Osteoblast (primary cell): ENCODE data around the gene ANTXRL. TPM values are rescaled to one million over a fixed set of nuclear protein-coding genes. Genes with fewer than 3 reads are reported as not detected.

ENCODE experiments used
- DNase-seq: peaks from one replicate; pipeline ENCODE4 v3.0.0; 2011; ENCODE audit warnings: low spot score, mixed read lengths; ENCODE audit not compliant: insufficient read length; ENCODE audit errors: missing footprints
- H2AFZ ChIP-seq: 2 replicates; pipeline ENCODE4 v1.6.0; 2011; ENCODE audit warnings: mild to moderate bottlenecking, low read length
- H3K27ac ChIP-seq: 2 replicates; pipeline ENCODE4 v1.5.1; 2011; ENCODE audit warnings: mild to moderate bottlenecking, low read depth, low read length, moderate library complexity
- H3K27me3 ChIP-seq: 2 replicates; pipeline ENCODE4 v1.6.0; 2012; ENCODE audit warnings: mild to moderate bottlenecking, control low read depth, inconsistent platforms, low read length, moderate library complexity; ENCODE audit not compliant: insufficient read depth
- H3K36me3 ChIP-seq: 2 replicates; pipeline ENCODE4 v1.5.1; 2011; ENCODE audit warnings: mild to moderate bottlenecking, low read length, control low read depth, moderate library complexity; ENCODE audit not compliant: insufficient read depth
- H3K4me1 ChIP-seq: 2 replicates; pipeline ENCODE4 v1.5.1; 2011; ENCODE audit warnings: mild to moderate bottlenecking, low read length, control low read depth, moderate library complexity; ENCODE audit not compliant: insufficient read depth
- H3K4me2 ChIP-seq: 2 replicates; pipeline ENCODE4 v1.6.0; 2011; ENCODE audit warnings: mild to moderate bottlenecking, low read length; ENCODE audit not compliant: insufficient read depth
- H3K4me3 ChIP-seq: fragments of 200-600 bp; sonication (generic); 3 replicates; pipeline ENCODE4 v1.5.1; 2012; ENCODE audit warnings: mild to moderate bottlenecking, low read length, inconsistent platforms; ENCODE audit not compliant: insufficient read depth
- H3K79me2 ChIP-seq: 2 replicates; pipeline ENCODE4 v1.6.0; 2012; ENCODE audit warnings: mild to moderate bottlenecking, low read length, control low read depth, inconsistent platforms; ENCODE audit not compliant: insufficient read depth
- H3K9me3 ChIP-seq: 2 replicates; pipeline ENCODE4 v1.5.1; 2011; ENCODE audit warnings: low read depth, low read length, control low read depth
- H4K20me1 ChIP-seq: 2 replicates; pipeline ENCODE4 v1.6.0; 2012; ENCODE audit warnings: mild to moderate bottlenecking, low read length, control low read depth; ENCODE audit not compliant: insufficient read depth
- total RNA-seq: library from RNA; depleted of rRNA; stranded (reverse); fragments of >200 nt; gene quantifications from 2 replicates; pipeline ENCODE4 v1.2.3, GENCODE V29; 2012
- TF ChIP-seq, protein P1 (sequence below): IDR thresholded peaks from 2 replicates; pipeline ENCODE4 v1.5.1; 2011; ENCODE audit warnings: mild to moderate bottlenecking, low read depth, low read length, moderate library complexity; ENCODE audit errors: extremely low read depth

Gene ANTXRL
- total RNA-seq, 1 donor: not detected

DNA sequence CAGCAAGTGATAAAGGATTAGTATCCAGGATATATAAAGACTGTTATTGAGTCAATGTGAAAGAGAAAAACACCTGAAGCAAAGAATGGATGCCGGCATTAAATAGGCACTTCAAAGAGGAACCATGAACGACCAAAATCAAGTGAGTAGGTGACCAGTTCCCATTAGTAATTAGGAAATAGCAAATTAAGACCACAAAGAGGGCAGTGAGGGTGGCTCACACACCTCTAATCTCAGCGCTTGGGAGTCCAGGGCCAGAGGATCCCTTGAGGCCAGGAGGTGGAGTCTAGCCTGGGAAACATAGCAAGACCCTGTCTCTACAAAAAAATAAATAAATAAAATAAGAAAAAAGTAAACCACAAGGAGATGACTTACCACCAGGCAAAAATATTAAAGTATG lies 1.5 kb upstream of the ANTXRL start:
- H3K4me3 ChIP-seq: no peak overlapping the region

GRCh38 chr10:46285966-46286620 lies 704 bp upstream of the ANTXRL start:
- no peak overlapping the region for H2AFZ ChIP-seq
- no peaks in the 10 kb centered on the region for H4K20me1 ChIP-seq
- DNase-seq: no peak
- H3K4me2 ChIP-seq: no peak overlapping the region
- H3K4me1 ChIP-seq: no peaks in the 10 kb centered on the region
- no peak overlapping the region for H3K27ac ChIP-seq
- H3K79me2 ChIP-seq: no peaks in the 10 kb centered on the region
- no peaks in the 10 kb centered on the region for H3K9me3 ChIP-seq
- TF ChIP-seq, protein P1, sequence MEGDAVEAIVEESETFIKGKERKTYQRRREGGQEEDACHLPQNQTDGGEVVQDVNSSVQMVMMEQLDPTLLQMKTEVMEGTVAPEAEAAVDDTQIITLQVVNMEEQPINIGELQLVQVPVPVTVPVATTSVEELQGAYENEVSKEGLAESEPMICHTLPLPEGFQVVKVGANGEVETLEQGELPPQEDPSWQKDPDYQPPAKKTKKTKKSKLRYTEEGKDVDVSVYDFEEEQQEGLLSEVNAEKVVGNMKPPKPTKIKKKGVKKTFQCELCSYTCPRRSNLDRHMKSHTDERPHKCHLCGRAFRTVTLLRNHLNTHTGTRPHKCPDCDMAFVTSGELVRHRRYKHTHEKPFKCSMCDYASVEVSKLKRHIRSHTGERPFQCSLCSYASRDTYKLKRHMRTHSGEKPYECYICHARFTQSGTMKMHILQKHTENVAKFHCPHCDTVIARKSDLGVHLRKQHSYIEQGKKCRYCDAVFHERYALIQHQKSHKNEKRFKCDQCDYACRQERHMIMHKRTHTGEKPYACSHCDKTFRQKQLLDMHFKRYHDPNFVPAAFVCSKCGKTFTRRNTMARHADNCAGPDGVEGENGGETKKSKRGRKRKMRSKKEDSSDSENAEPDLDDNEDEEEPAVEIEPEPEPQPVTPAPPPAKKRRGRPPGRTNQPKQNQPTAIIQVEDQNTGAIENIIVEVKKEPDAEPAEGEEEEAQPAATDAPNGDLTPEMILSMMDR: no peak
- no peaks in the 10 kb centered on the region for H3K36me3 ChIP-seq
- no peak overlapping the region for H3K4me3 ChIP-seq
- H3K27me3 ChIP-seq: peaks cover 29% of the 10 kb centered on the region

More for the DNA sequence above, 1.5 kb upstream of the ANTXRL start:
- Histone ChIP-seq H4K20me1 (no peaks in the 10 kb centered on the region), H3K79me2 (no peaks in the 10 kb centered on the region), H3K36me3 (no peaks in the 10 kb centered on the region), H3K27ac (no peak overlapping the region), H3K4me2 (peak overlapping the region; percentile 78), H3K9me3 (no peaks in the 10 kb centered on the region), H2AFZ (no peak overlapping the region), H3K4me1 (no peaks in the 10 kb centered on the region), H3K27me3 (peaks cover 29% of the 10 kb centered on the region)
- DNase-seq: no peak
- TF ChIP-seq, protein P1: no peak

DNA sequence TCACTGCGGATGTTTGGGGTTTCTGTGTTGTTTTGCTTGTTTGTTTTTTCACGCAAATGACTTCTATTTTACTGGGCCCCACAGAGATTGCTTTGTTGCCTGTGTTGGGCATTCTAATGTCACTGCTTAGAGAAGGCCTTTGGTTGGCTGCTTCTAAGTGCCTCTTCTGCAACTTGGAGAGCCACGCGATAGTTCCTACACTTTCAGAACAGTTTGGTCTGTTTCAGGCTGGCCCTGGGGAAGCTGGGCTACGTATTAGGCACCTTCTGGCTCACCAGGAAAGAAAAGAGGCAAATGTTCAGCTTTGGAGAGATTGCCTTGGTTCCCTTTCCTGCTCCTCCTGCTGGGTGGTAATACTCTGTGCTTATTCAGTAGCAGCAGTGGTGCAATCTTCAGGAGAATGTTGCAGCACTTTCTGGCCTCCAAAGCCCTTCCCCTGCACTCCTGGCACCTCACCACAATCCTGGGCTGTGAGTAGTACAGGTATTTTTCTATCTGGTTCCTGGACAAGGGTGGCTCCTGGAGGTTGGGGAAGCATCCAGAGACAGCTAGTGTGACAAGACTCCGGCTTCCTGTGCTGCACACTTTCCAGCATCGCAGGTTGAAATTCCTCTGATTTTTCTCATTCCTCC lies 1.2 kb downstream of the ANTXRL start:
- no peak for DNase-seq
- Histone ChIP-seq H3K27me3 (peaks cover 23% of the 10 kb centered on the region), H3K36me3 (no peaks in the 10 kb centered on the region), H3K79me2 (no peaks in the 10 kb centered on the region), H3K27ac (no peak overlapping the region), H3K4me1 (no peaks in the 10 kb centered on the region), H3K9me3 (no peaks in the 10 kb centered on the region), H4K20me1 (no peaks in the 10 kb centered on the region), H2AFZ (no peak overlapping the region), H3K4me2 (no peak overlapping the region), H3K4me3 (no peak overlapping the region)
- TF ChIP-seq, protein P1: no peak

DNA sequence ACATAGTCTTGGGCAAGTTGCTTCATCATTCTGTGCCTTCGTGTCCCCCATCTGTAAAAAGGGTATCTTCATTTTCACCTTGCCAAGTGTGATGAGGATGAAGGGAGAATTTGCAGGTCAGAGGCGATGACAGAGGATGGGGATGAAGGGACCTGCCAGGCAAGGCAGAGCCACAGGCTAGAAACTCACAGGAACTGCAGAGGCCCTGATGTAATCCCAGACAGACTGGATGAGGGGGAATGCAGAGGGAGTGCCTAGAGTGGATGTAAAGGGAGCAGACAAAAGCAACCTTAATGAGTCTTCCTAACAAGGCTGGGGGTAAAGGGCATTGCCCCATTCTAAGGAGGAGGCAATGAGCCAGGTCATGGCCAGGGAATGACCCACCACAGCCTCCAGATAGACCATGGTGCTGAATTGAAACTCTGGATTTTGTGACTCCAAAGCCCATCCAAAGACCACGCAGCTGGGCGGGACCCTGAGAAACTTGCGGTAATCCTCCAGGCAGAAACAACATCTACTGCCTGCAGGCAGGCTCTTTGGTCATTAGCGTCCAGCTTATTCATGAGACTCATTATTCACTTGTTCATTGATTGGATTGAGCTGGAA lies 1.9 kb downstream of the ANTXRL start:
- Histone ChIP-seq H2AFZ (no peak overlapping the region), H3K27me3 (peaks cover 16% of the 10 kb centered on the region), H3K36me3 (no peaks in the 10 kb centered on the region), H3K27ac (no peak overlapping the region), H3K4me1 (no peaks in the 10 kb centered on the region), H3K79me2 (no peaks in the 10 kb centered on the region), H4K20me1 (no peaks in the 10 kb centered on the region), H3K4me2 (no peak overlapping the region), H3K4me3 (no peak overlapping the region), H3K9me3 (no peaks in the 10 kb centered on the region)
- TF ChIP-seq, protein P1: no peak
- DNase-seq: no peak
